Psoas muscle (tissue), 8 donors: ENCODE results near the gene CNTNAP2. TPM values are rescaled to one million over a fixed set of nuclear protein-coding genes. Genes with fewer than 3 reads are reported as not detected.

Experiments
- ATAC-seq, 4 donors: fragments of 200-7000 bp; cut with Tn5 transposase; one replicate each; pipeline ENCODE4 v1.9.1; 2020; ENCODE audit warnings: moderate library complexity in 3 of 4, mild to moderate bottlenecking in 2 of 4
- DNase-seq, 2 donors: peaks; one replicate each; pipeline ENCODE4 v3.0.0-alpha.2; 2020
- H3K27ac ChIP-seq: fragments of 200-600 bp; one replicate; pipeline ENCODE4 v1.8.0; 2022
- H3K27me3 ChIP-seq, 3 donors: fragments of 200-600 bp in 1 of 3; one replicate each; pipeline versions ENCODE4 v1.6.1 to v1.8.0; 2013 to 2022; ENCODE audit warnings: low read length in 2 of 3, mild to moderate bottlenecking in 2 of 3, moderate library complexity in 1 of 3; ENCODE audit not compliant: insufficient read depth in 3 of 3
- H3K36me3 ChIP-seq, 2 donors: fragments of 200-600 bp in 1 of 2; one replicate each; pipeline versions ENCODE4 v1.6.1 to v1.8.0; 2013 to 2022; ENCODE audit warnings: low read depth in 1 of 2, mild to moderate bottlenecking in 1 of 2, moderate library complexity in 1 of 2; ENCODE audit not compliant: insufficient read depth in 1 of 2
- H3K4me1 ChIP-seq: fragments of 200-600 bp; one replicate; pipeline ENCODE4 v1.8.0; 2022
- H3K4me3 ChIP-seq: fragments of 200-600 bp; one replicate; pipeline ENCODE4 v1.8.0; 2022; ENCODE audit warnings: mild to moderate bottlenecking
- H3K9me3 ChIP-seq: fragments of 200-600 bp; one replicate; pipeline ENCODE4 v1.8.0; 2022
- CTCF ChIP-seq: fragments of 200-600 bp; IDR thresholded peaks from one replicate; pipeline ENCODE4 v1.8.0; 2022; ENCODE audit warnings: antibody characterized with exemption
- WGBS, 3 donors: extraction: QIAGEN DNeasy Blood & Tissue Kit; methylation state at CpG; one replicate each; pipeline versions ENCODE4 v1.1.6 to v1.1.7; 2013; 5-methylcytosine and 5-hydroxymethylcytosine counted together
- intact Hi-C, 2 donors: fragments of 100-400 bp; cut with DNase I; formaldehyde crosslinking; loops; one replicate each; pipeline versions ENCODE4 v1.11.0 to v1.14.2; 2022
- polyA plus RNA-seq, 3 donors: library from polyadenylated mRNA; stranded (reverse); fragments of 200-250 nt; gene quantifications; one replicate each; pipeline ENCODE4 v1.2.3, GENCODE V29; 2013
- total RNA-seq, 4 donors: library from RNA; stranded (reverse); fragmentation: NEBNext Ultra II Directional in 2 of 4; extraction: Animal tissue kit (Norgen Biotek cat#: 25700) in 2 of 4; gene quantifications; one replicate each; pipeline versions ENCODE4 v1.2.1 to v1.2.4, GENCODE V29; 2021 to 2023
- donor health status: healthy with polysubstance abuse.
- donor health status: DM: no; HTN: no; CAD: no; lungs with moderate emphysema.
- donor health status: Bipolar disorder and iron deficiency.
- donor health status: healthy.
- donor health status: DM: yes; HTN: yes; CAD: no.
- donor health status: DM: no; HTN: no; CAD: no.
- donor health status: DM: no; HTN: no; CAD: no.
- donor health status: DM: yes; HTN: yes; CAD: no.

The CNTNAP2 gene
- total and polyA plus RNA-seq, 7 donors, result 0.01 to 0.13 TPM; not detected in 5

- H3K9me3 ChIP-seq, result no peaks in the 10 kb centered on the region
- H3K27ac ChIP-seq, result no peak overlapping the region
- intact Hi-C loops, result no loop called here
- WGBS, 3 donors, result 71 to 78% (median 76%) methylated on average over 2 of the region's 2 CpGs
- H3K27me3 ChIP-seq, result no peaks in the 10 kb centered on the region
- H3K4me1 ChIP-seq, result no peaks in the 10 kb centered on the region
- no peak overlapping the region for H3K4me3 ChIP-seq
- no peak for TF ChIP-seq CTCF
- ATAC-seq (no peak), DNase-seq (no peak)
- H3K36me3 ChIP-seq, result no peaks in the 10 kb centered on the region
Measured at GRCh38 chr7:147022056-147022455, 905.5 kb downstream of the CNTNAP2 start.

GRCh38 chr7:147023440-147023839 is 906.8 kb downstream of the CNTNAP2 start:
- no peak for DNase-seq
- intact Hi-C loops, result no loop called here
- Histone ChIP-seq H3K4me3 (no peak overlapping the region), H3K27me3 (no peaks in the 10 kb centered on the region), H3K9me3 (no peaks in the 10 kb centered on the region), H3K4me1 (no peaks in the 10 kb centered on the region), H3K36me3 (no peaks in the 10 kb centered on the region), H3K27ac (no peak overlapping the region)
- ATAC-seq, result no peak
- TF ChIP-seq CTCF, result no peak

GRCh38 chr7:147029953-147030352 is 913.4 kb downstream of the CNTNAP2 start:
- Histone ChIP-seq H3K9me3 (no peaks in the 10 kb centered on the region), H3K27ac (no peak overlapping the region), H3K36me3 (no peaks in the 10 kb centered on the region), H3K4me3 (no peak overlapping the region), H3K27me3 (no peaks in the 10 kb centered on the region), H3K4me1 (no peaks in the 10 kb centered on the region)
- ATAC-seq (no peak), DNase-seq (no peak)
- intact Hi-C loops, result no loop called here
- 92 to 97% (median 96%) methylated on average over 1 of the region's 1 CpG for WGBS, 3 donors
- no peak for TF ChIP-seq CTCF

- intact Hi-C loops, result no loop called here
- Histone ChIP-seq H3K27me3 (no peaks in the 10 kb centered on the region), H3K9me3 (no peaks in the 10 kb centered on the region), H3K27ac (no peak overlapping the region), H3K4me3 (no peak overlapping the region), H3K36me3 (no peaks in the 10 kb centered on the region), H3K4me1 (no peaks in the 10 kb centered on the region)
- TF ChIP-seq CTCF, result no peak
- no peak for DNase-seq
- no peak for ATAC-seq
- WGBS, 3 donors, result 68 to 92% (median 69%) methylated on average over 1 of the region's 1 CpG
Measured at GRCh38 chr7:147033641-147034040, 917.0 kb downstream of the CNTNAP2 start.

GRCh38 chr7:147041438-147041837 is 924.8 kb downstream of the CNTNAP2 start:
- no peak for TF ChIP-seq CTCF
- intact Hi-C loops, result no loop called here
- Histone ChIP-seq H3K36me3 (no peaks in the 10 kb centered on the region), H3K9me3 (no peaks in the 10 kb centered on the region), H3K4me1 (no peaks in the 10 kb centered on the region), H3K4me3 (no peak overlapping the region), H3K27me3 (no peaks in the 10 kb centered on the region), H3K27ac (no peak overlapping the region)
- 89 to 95% (median 92%) methylated on average over 2 of the region's 2 CpGs for WGBS, 3 donors
- DNase-seq (no peak), ATAC-seq (no peak)
